HK-2 (cell line): Measurements from ENCODE around the gene FOXS1.
A peak's percentile ranks its signal among the peaks of the same experiment; 100 is the strongest.
"Not testable (repeated sequence)": the region's sequence is repeated elsewhere in the genome, so short reads cannot be mapped to it uniquely, and the experiment has no call there.

Experiments used
- DNase-seq: peaks from one replicate; pipeline ENCODE4 v3.0.0-alpha.2; 2018; ENCODE audit not compliant: unreplicated experiment

Gene FOXS1

DNA sequence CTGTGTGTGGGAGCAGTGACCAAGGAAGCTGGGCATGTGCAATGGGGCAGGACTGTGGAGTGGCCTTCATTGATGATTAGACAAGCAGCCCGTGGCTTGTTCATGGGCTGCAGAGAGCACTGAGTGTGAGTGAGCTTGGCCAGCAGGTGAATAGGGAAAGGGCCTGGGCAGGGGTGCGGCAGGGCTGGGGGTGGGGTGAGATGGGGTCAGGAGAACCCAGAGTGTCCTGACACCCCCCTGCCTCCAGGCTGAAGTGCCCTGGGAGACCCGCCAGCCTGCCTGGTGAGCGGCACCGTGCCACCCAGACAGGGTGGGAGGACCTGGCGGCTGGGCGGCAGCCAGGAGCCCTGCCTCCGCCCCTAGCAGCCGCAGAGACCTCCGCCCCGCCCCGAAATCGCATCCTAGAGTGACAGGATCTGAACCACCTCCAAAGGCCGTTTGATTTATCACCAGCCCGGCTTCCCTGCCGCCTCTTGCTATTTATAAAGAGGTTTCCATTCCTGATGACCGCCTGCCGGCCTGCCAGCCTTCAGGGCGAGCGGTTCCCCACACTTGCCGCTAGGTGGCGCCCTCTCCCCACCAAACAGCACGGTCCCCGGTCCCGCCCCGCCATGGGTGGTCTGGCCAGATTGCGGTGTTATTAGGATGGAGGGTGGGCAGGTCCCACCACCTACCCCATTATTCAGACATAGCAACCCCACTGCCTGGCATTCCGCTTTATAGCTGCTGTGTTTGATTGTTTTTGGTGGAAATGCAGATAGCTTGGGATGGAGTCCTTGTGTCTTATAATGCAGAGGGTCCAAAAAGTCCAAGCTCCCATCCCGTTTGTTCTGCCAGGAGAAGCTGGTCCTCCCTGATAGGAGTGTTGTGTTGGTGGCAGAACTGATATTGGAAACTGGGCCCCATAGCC is 22.7 kb downstream of the FOXS1 start:
- DNase-seq = peak; percentile 92

GRCh38 chr20:31821427-31821826 is 24.0 kb downstream of the FOXS1 start:
- no peak for DNase-seq

GRCh38 chr20:31820228-31820627 is 25.2 kb downstream of the FOXS1 start:
- no peak for DNase-seq

GRCh38 chr20:31819083-31819784 is 26.2 kb downstream of the FOXS1 start, which contains the start of gene MYLK2:
TSS of gene MYLK2 (plus strand) at chr20:31819356. CDS start at chr20:31819581, 225 bp downstream.
- no peak for DNase-seq

GRCh38 chr20:31818376-31818908 is 27.0 kb downstream of the FOXS1 start:
- DNase-seq = no peak

DNA sequence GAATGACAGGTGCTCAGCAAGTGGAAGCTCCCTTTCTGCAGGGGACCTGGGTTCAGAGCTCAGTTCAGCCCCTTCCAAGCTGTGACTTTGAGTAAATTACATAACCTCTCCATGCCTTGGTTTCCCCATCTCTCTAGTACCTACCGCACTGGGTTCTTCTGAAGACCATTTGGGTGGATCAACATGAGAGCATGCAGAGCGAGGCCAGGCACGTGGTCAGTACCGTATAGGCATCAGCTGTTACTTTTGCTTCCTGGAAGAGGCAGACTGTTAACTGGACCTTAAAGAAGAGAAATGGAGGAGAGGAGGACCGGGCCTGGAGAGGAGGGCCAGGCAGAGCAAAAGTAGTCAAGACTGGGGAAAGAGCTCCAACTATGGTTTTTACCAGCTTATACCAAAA is 27.9 kb downstream of the FOXS1 start:
- no peak for DNase-seq

- DNase-seq = no peak
These were observed 29.2 kb downstream of the FOXS1 start for GRCh38 chr20:31816221-31816620.

- DNase-seq = no peak
These were observed 29.8 kb downstream of the FOXS1 start for GRCh38 chr20:31815408-31816188.

GRCh38 chr20:31814142-31814541 is 31.3 kb downstream of the FOXS1 start:
- DNase-seq = not testable (repeated sequence)

GRCh38 chr20:31813611-31814010 is 31.8 kb downstream of the FOXS1 start:
- DNase-seq = no peak

DNA sequence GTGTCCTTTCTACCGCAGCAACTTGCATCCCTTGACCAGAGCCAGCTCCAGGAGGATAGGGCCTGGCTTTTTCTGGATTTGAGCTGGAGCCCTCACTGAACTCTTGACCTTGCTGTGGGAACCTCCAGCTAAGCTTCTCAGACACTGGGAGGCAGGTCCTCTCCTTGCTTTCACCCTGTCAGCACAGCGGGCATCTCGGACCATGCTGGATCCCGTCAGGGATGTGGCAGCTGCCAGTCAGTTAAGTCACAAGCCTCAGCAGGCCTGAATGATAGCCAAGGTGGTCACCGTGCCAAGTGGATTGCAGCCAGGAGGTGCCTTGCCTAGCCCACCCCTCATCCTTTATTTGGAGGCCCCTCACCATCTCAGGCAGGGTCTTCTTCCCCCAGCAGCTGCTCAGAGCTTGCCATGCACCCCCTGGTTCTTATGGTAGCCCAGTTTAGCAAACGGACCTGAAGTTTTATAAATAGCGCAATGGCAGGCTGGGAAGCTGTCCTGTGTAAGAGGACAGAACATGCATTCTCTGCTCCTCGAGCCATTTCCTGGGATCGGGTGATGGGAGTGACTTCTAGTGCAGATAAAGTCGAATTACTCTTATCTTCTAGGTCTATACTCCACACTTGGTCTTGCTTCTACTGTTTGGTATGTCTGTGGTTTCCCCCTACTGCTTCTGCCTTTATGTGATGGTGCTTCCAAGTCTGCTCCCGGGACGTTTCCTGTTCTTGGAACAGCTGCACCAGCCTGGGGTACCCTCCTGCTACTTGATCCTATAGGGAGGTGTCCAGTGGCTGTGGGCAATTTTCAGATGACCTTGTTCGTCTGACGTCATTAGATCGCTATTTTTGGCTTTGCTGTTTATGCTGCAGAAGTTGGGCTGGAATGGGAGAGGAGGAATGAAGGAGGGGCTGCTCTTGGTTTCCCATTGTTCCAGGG is 33.3 kb downstream of the FOXS1 start:
- no peak for DNase-seq

GRCh38 chr20:31811198-31811597 is 34.2 kb downstream of the FOXS1 start:
- DNase-seq = no peak

GRCh38 chr20:31809661-31810060 is 35.7 kb downstream of the FOXS1 start:
- DNase-seq = no peak

DNA sequence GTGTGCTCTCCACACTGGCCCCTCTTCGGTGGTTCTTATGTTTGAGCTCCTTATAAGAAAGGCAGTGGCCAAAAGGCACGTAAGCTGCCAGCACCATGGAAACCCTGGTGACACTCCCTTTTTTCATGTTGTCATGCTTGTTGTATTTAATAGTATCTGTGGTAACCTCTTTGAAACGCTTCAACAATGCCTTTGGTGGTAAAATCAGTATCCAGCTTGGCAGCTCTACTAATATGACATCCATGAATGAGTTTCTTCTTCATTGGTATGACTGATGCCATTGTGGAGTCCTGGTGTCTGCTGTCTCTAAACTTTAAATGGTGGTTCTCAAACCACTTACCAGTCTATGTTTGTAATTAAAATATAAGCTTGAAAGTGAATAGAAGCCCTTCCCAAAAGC is 36.9 kb downstream of the FOXS1 start:
- DNase-seq = no peak

- no peak for DNase-seq
These were observed 38.6 kb downstream of the FOXS1 start for GRCh38 chr20:31806564-31807355.

DNA sequence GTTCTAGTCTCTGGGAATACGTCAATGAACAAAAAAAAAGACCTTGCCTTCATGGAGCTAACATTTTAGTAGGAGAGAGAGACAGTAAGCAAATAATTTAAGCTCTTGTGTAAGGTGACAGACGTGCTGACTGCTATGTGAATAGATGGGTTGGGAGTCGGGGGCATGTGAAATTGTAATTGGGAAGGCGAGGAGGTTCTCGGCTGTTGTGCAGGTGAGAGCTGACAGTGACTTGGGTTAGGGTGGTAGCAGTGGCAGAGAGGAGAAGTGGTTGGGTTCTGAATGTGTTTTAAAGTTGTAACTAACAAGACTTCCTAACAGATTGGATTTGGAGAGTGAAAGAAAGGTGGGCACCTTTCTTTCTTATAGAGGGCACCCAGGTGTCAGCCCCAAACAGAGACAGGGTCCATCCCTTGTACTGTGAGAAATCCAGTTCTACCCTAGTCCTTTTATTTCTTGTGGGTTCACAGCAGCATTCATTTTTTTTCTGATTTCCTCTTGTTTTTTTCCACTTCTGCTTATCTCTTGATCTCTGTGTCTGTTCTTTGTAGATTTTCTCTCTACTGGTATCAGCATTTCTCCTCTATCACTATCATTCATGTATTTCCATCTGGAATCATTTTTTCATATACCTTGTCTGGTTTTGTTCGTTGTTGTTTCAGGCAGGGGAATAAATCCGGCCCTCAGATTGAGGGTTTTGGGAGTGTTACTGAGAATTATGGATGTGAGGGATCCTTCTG is 41.7 kb downstream of the FOXS1 start:
- DNase-seq = no peak

GRCh38 chr20:31801508-31801907 is 43.9 kb downstream of the FOXS1 start:
- no peak for DNase-seq

GRCh38 chr20:31797364-31797763 is 48.0 kb downstream of the FOXS1 start:
- DNase-seq = no peak
